D721Med (cell line): ENCODE results near the gene MAP10.

Experiments used
- DNase-seq: peaks from one replicate; pipeline ENCODE4 v3.0.0; 2011; ENCODE audit warnings: low spot score; ENCODE audit not compliant: insufficient read length
- FAIRE-seq: peaks from 2 replicates; lab custom pipeline; 2011; peaks lifted over from hg19 to GRCh38; lab: Jason Lieb, UNC
- CTCF ChIP-seq: IDR thresholded peaks from 2 replicates; pipeline ENCODE4 v1.5.1; 2012; ENCODE audit warnings: mild to moderate bottlenecking, control low read depth; ENCODE audit not compliant: insufficient read depth; ENCODE audit errors: missing control alignments

The MAP10 gene

GRCh38 chr1:232820431-232820830, 15.2 kb downstream of the MAP10 start:
- FAIRE-seq (peak; percentile 25), DNase-seq (no peak)
- TF ChIP-seq CTCF, result no peak

- DNase-seq (no peak), FAIRE-seq (no peak)
- no peak for TF ChIP-seq CTCF
Observed at GRCh38 chr1:232822530-232822929, 17.3 kb downstream of the MAP10 start.

GRCh38 chr1:232826318-232826717, 21.1 kb downstream of the MAP10 start:
- no peak for TF ChIP-seq CTCF

GRCh38 chr1:232830661-232831060, 25.4 kb downstream of the MAP10 start:
- FAIRE-seq, result no peak
- TF ChIP-seq CTCF, result no peak
- no peak for DNase-seq

More at GRCh38 chr1:232826318-232826717, 21.1 kb downstream of the MAP10 start:
- FAIRE-seq (no peak), DNase-seq (no peak)

- DNase-seq (no peak), FAIRE-seq (no peak)
- no peak for TF ChIP-seq CTCF
Observed at GRCh38 chr1:232831895-232832294, 26.7 kb downstream of the MAP10 start.

- no peak for FAIRE-seq
- no peak for DNase-seq
- TF ChIP-seq CTCF, result no peak
Observed at GRCh38 chr1:232834066-232834465, 28.9 kb downstream of the MAP10 start.

- FAIRE-seq, result peak; percentile 60
Observed at GRCh38 chr1:232835166-232835565, 29.9 kb downstream of the MAP10 start.

More at GRCh38 chr1:232835166-232835565, 29.9 kb downstream of the MAP10 start:
- DNase-seq, result no peak
- TF ChIP-seq CTCF, result no peak
